HEK293 (cell line): ENCODE data around the gene LMAN2L.

Experiments
- CTCF ChIP-seq: fragments of 450-650 bp; formaldehyde crosslinking; IDR thresholded peaks from 2 replicates; pipeline ENCODE4 v1.5.1; 2016; ENCODE audit warnings: missing biosample characterization, missing genetic modification characterization
- ZNF146 ChIP-seq: fragments of 450-650 bp; formaldehyde crosslinking; IDR thresholded peaks from 2 replicates; pipeline ENCODE4 v1.5.1; 2016; ENCODE audit warnings: missing biosample characterization, missing genetic modification characterization
- ZNF169 ChIP-seq: fragments of 450-650 bp; formaldehyde crosslinking; IDR thresholded peaks from 2 replicates; pipeline ENCODE4 v1.5.1; 2016; ENCODE audit warnings: missing biosample characterization, missing genetic modification characterization
- ZNF449 ChIP-seq: fragments of 450-650 bp; formaldehyde crosslinking; IDR thresholded peaks from 2 replicates; pipeline ENCODE4 v1.5.1; 2017; ENCODE audit warnings: missing biosample characterization, mild to moderate bottlenecking, missing genetic modification characterization, moderate library complexity
- TF ChIP-seq, protein P1 (sequence below): fragments of 450-650 bp; formaldehyde crosslinking; IDR thresholded peaks from 2 replicates; pipeline ENCODE4 v1.5.1; 2016; ENCODE audit warnings: missing biosample characterization, missing genetic modification characterization

DNA sequence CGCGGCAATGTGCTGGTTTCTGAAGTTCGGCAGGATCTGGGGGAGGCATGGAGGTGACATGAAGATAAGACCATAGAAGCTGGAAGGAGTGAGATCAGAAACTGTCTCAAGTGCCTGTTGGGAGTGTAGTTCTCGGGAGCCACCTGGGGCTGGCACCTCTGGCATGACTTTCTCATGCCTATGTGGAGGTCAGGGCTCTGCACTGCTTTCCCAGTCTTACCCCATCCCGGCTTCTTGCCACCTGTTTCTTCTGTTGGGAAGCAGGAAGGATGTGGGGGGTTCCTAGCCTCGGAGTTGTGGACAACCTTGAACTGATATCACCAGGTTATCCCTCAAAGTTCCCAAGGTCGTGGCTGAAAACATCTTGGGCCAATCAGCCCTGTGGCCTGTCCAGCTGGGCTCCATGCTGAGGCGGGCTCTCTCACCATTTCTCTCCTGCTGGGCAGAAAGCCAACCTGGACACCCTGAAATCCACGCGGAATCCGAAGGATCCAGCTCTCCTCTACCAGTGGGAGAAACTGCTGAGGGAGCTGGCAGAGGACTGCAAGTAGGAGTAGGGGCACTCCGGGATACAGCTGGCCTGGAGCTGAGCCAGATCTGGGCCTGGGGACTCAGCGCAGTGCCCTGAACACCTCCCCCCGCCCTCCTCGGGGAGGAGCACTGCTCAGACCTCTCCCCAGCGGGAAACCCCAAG, 54.8 kb downstream of the LMAN2L start:
- TF ChIP-seq CTCF, result no peak
- TF ChIP-seq ZNF146 (tag by site-specific recombination), result no peak
- TF ChIP-seq ZNF169 (tag by site-specific recombination), result no peak
- TF ChIP-seq ZNF449 (tag by site-specific recombination), result no peak
- TF ChIP-seq, protein P1, sequence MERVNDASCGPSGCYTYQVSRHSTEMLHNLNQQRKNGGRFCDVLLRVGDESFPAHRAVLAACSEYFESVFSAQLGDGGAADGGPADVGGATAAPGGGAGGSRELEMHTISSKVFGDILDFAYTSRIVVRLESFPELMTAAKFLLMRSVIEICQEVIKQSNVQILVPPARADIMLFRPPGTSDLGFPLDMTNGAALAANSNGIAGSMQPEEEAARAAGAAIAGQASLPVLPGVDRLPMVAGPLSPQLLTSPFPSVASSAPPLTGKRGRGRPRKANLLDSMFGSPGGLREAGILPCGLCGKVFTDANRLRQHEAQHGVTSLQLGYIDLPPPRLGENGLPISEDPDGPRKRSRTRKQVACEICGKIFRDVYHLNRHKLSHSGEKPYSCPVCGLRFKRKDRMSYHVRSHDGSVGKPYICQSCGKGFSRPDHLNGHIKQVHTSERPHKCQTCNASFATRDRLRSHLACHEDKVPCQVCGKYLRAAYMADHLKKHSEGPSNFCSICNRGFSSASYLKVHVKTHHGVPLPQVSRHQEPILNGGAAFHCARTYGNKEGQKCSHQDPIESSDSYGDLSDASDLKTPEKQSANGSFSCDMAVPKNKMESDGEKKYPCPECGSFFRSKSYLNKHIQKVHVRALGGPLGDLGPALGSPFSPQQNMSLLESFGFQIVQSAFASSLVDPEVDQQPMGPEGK (tag by site-specific recombination), result no peak
